Stimulated activated CD4-positive, alpha-beta T cell treated with anti-CD3 and anti-CD28 coated beads, TNF-alpha, amount 100 ng/mL, for 4 hours (primary cell): ENCODE data around the gene CPSF2.
"Not testable (repeated sequence)": the region's sequence is repeated elsewhere in the genome, so short reads cannot be mapped to it uniquely, and the experiment has no call there.

Source experiments
- DNase-seq, 3 experiments: peaks; one replicate each; pipeline ENCODE4 v3.0.0-alpha.2; 2020; ENCODE audit warnings: low read depth in 3 of 3

Gene CPSF2

DNA sequence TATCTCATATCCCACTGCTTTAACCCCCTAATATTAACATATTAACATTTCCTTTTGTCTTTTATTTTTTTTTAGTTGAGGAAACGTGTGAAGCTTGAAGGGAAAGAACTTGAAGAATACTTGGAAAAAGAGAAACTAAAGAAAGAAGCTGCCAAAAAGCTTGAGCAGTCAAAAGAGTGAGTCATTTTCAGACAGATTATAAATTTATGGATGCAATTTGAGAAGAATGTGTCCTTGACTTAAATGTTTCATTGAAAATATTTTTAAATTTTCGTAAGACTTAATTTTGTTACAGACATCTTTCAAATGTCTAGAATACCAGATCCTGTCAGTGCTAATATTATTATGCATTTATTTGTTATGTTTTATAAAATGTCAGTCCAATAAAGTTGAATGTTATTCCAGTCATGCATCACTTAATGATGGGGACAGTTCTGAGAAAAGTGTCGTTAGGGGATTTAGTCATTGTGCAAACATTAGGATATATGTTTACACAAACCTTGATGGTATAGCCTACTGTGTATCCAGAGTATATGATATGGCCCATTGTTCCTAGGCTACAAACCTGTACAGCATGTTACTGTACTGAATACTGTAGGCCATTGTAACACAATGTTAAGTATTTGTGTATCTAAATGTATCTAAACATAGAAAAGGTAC lies 32.6 kb downstream of the CPSF2 start:
- no peak for DNase-seq

- no peak for DNase-seq
Observed at GRCh38 chr14:92160619-92161018, 38.9 kb downstream of the CPSF2 start.

GRCh38 chr14:92161521-92161920 lies 39.8 kb downstream of the CPSF2 start:
- no peak for DNase-seq

DNA sequence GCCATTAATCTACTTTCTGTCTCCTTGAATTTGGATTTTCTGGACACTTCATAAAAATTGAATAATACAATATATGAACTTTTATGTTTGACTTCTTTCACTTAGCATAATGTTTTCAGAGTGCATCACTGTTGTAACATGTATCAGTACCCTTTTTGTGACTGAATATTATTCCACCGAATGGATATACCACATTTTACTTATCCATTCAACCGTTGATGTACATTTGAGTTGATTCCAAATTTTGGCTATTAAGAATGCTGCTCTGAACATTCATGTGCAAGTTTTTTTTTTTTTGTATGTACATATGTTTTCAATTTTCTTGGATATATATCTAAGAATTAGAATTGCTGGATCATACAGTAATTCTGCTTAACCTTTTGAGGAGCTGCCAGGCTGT lies 43.2 kb downstream of the CPSF2 start:
- DNase-seq = no peak

- no peak for DNase-seq
Observed at GRCh38 chr14:92173668-92174067, 51.9 kb downstream of the CPSF2 start.

DNA sequence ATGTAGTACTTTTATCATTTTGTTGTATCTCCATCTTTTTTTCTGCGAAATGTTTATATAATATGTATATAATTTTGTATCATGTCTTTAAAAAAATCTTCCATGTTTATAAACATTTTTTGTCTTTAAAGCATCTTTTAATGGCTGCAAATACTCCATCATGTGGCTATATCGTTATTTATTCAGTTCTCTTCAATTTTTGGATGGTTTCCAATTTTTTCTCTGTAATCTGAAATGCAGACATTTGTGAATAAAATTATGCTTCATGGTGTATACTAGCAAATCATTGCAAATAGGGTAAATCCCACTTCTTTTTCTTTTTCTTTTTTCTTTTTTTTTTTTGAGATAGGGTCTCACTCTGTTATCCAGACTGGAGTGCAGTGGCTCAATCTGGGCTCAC lies 54.0 kb downstream of the CPSF2 start:
- DNase-seq = no peak

DNA sequence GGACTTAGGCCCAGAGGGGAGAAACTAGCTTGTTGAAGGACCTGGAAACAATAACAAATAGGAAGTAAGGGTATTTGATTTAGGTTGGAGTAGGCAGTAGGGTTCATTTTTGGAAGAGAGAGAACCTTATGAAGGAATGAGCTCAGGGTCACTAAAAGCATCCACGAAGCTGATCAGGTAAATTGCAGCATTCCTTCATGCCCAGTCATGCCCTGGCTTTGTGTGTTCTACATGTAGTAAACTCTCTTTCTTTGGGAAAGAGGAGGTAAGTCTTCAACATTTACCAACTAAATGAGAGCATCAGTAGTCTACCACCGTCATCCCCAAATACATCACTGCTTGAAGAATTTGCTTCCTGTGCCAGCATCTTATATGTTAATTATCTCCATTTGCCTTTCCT lies 54.7 kb downstream of the CPSF2 start:
- no peak for DNase-seq

DNA sequence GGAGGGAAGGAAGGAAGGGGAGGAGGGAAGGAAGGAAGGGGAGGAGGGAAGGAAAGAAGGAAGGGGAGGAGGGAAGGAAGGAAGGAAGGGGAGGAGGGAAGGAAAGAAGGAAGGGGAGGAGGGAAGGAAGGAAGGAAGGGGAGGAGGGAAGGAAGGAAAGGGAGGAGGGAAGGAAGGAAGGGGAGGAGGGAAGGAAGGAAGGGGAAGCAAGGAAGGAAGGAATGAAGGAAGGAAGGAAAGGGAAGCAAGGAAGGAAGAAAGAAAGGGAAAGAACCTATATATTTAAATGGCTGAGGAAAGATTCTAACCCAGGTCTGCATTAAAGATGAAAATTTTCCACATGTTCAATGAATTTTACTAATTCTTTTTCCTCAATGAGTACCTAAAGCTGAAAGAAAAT lies 57.4 kb downstream of the CPSF2 start:
- DNase-seq = not testable (repeated sequence)

- DNase-seq = no peak
Observed at GRCh38 chr14:92185559-92185958, 63.8 kb downstream of the CPSF2 start.

GRCh38 chr14:92187616-92188015 lies 65.8 kb downstream of the CPSF2 start:
- not testable (repeated sequence) for DNase-seq

GRCh38 chr14:92190768-92191167 lies 69.0 kb downstream of the CPSF2 start:
- DNase-seq = no peak

- no peak for DNase-seq
Observed at GRCh38 chr14:92198804-92199203, 77.0 kb downstream of the CPSF2 start.

DNA sequence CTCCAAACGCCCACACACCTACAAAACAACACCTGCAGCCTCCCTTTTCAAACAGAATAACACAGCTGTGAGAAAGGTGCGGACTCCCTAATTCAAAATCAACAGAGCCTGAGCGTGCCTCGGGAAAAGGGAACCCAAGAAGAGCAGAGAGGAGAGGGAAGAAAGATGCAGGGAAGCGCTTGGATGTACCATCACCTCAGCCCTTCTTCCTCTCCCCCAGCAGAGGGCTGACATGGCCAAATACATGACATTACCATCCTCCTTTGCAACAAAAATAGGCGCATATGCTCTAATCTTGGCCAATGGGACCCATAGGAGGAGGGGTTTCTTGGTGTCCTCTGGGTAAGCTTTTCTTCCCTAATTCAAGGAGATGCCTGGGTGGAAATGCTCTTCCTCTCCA lies 78.0 kb downstream of the CPSF2 start:
- DNase-seq = no peak

- no peak for DNase-seq
Observed at GRCh38 chr14:92203116-92203515, 81.3 kb downstream of the CPSF2 start.

- no peak for DNase-seq
Observed at GRCh38 chr14:92204792-92205191, 83.0 kb downstream of the CPSF2 start.

GRCh38 chr14:92207012-92207927 lies 85.5 kb downstream of the CPSF2 start:
- DNase-seq = no peak

DNA sequence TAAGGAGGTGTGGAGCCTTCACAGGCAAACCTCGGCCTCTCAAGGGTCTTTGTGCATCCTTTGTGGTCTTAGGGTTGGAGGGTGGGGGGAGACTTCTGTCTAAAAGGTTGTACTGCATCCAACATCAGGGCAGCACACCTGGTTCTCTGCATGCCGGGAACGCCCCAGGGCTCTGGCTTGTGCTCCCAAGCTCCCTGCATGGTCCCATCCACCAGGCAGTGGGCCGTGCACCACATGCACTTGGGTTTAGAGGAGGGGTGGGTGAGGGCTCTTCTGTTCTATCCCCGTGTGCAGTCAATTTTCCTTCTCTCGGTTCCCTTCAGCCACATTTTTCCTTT lies 86.1 kb downstream of the CPSF2 start:
- no peak for DNase-seq

DNA sequence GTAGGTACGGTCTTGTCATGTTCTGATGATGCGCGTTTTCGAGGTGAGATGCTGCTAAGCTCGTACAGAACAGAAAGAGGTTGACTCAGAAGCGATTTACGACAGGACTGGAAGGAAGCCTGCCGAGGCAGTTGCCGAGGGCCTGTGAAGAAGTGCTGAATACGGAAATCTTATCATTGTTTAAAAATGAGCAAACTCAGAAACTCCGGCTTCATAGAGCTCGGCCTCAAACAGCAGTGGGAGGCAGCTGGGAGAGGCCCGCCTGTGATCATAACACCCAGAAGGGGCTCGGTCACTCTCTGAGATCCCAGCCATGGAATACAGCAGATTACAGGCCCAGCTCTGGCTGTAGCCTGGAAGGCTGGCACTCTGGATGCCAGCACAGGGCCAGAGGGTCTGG lies 87.4 kb downstream of the CPSF2 start:
- DNase-seq = no peak

DNA sequence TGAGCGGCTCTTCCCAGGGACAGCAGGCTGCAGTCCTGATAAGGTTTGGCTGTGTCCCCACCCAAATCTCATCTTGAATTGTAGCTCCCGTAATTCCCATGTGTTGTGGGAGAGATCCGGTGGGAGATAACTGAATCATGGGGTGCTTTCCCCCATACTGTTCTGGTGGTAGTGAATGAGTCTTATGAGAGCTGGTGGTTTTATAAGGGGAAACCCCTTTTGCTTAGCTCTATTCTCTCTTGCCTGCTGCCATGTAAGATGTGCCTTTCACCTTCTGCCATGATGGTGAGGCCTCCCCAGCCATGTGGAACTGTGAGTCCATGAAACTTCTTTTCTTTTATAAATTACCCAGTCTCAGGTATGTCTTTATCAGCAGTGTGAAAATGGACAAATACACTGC lies 91.4 kb downstream of the CPSF2 start:
- DNase-seq = not testable (repeated sequence)

GRCh38 chr14:92215579-92215978 lies 93.8 kb downstream of the CPSF2 start:
- DNase-seq = no peak

- no peak for DNase-seq
Observed at GRCh38 chr14:92217936-92218335, 96.2 kb downstream of the CPSF2 start.
